WI38 (cell line): ENCODE measurements around the gene NUP43.

Experiments
- H3K4me3 ChIP-seq: 2 replicates; pipeline ENCODE4 v1.5.1; 2011; ENCODE audit warnings: low read depth, mild to moderate bottlenecking, control low read depth, low read length
- TF ChIP-seq, protein P1 (sequence below): IDR thresholded peaks from 2 replicates; pipeline ENCODE4 v1.5.1; 2012; ENCODE audit warnings: low read depth, mild to moderate bottlenecking, control low read depth, low read length

Gene NUP43

DNA sequence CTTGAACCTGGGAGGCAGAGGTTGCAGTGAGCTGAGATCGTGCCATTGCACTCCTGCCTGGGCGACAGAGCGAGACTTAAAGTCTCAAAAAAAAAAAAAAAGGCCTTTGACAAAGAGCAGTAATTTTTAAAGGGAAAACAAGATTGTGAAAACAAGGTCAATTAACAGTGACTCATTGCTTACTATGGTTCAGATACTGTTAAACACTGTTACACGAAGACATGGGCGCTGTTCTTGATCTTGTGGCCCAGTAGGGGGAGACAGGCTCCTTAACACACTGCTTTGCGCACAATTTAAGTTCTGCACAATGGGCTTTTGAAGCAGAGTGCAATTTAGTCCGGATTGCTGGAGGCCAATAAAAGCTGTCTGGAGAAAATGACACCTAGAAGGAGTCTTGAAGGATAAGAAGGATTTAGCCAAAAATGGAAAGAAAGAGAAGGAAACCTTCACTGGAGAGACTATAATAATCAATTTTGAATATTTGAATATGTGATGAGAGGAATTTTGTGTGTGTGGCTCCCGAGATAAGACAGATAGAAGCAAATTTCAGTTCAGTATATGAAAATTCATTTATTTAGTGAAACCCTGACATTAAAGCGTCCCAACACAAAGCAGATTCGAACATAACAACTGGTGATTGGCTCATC lies 22.4 kb downstream of the NUP43 start:
- TF ChIP-seq, protein P1, sequence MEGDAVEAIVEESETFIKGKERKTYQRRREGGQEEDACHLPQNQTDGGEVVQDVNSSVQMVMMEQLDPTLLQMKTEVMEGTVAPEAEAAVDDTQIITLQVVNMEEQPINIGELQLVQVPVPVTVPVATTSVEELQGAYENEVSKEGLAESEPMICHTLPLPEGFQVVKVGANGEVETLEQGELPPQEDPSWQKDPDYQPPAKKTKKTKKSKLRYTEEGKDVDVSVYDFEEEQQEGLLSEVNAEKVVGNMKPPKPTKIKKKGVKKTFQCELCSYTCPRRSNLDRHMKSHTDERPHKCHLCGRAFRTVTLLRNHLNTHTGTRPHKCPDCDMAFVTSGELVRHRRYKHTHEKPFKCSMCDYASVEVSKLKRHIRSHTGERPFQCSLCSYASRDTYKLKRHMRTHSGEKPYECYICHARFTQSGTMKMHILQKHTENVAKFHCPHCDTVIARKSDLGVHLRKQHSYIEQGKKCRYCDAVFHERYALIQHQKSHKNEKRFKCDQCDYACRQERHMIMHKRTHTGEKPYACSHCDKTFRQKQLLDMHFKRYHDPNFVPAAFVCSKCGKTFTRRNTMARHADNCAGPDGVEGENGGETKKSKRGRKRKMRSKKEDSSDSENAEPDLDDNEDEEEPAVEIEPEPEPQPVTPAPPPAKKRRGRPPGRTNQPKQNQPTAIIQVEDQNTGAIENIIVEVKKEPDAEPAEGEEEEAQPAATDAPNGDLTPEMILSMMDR = peak; percentile 79
- H3K4me3 ChIP-seq = no peak overlapping the region

GRCh38 chr6:149723262-149723661 lies 23.1 kb downstream of the NUP43 start:
- TF ChIP-seq, protein P1 = no peak
- H3K4me3 ChIP-seq = no peak overlapping the region

DNA sequence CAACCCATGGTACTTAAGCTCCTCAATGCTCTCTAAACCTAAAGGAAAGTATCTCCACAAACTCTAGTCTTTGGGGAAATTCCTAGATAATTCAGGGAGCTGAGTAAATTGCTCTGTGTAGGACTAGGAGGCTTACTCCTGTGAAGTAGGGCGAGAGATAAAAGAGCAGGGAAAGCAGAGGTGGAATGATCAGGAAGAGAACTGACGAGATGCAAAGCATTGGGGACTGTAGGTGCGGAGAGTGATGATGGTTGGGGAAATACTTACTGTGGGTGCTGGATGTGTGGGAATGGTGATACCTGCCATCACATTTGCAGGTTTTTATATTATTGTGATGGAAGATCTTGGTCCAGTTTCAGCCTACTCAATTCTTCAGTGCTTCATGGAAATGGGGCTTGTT lies 26.8 kb downstream of the NUP43 start:
- TF ChIP-seq, protein P1 = no peak
- H3K4me3 ChIP-seq = no peak overlapping the region

- TF ChIP-seq, protein P1 = no peak
- peak within 1 kb of the TSS; percentile 77 for H3K4me3 ChIP-seq
Observed at GRCh38 chr6:149717588-149718458, 28.5 kb downstream of the NUP43 start, which contains the start of gene LATS1. Gene LATS1 (minus strand): TSS chr6:149718101. CDS start chr6:149702126, 15,975 bp downstream.

DNA sequence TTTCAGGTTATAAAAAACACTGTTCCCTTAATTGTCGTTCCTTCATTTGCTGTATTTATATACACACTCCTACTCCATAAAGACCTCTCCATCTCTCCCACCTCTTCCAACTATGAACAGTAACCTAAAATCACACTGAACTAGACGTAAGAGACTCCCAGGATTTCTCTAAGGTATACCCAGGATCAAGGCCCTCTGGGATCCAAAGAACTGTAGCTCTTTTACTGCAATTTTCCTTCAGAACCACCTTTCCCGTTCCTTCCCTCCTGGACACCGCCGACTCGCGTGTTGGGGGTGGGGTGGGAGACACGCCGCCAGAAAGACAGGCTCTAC lies 29.1 kb downstream of the NUP43 start:
- peak overlapping the region; percentile 77 for H3K4me3 ChIP-seq
- TF ChIP-seq, protein P1 = no peak

DNA sequence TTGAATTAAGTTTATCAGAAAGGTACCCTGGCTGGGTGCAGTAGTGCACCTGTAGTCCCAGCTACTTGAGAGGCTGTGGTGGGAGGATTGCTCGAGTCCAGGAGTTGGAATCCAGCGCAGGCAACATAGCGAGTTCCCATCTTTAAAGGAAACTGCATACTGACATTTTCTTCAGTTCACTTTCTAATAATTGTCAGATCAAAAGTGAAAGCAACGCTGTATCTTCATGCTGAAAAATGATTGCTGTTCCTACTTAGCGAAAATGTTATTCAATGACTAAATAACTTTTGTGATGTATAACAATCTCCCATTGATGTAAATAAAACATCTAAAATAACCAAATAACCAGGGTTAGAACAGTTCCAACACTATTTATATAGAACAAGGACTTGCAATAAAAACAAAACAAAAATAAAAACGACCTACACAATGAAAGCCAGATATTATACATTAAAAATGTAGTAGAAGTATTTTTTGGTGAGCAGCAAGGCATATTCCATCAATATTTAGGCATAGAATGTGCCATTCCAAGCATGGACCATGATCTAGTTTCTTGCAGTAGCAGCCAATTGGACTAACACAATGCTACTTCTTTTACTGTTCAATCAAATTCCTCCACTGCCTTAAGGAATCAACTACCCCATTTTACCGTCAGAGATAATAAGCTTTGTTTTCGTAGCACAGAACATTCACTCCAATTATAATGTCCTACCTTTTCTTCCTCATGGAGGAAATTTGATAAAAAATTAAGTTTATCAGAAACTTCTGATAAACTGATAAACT lies 30.0 kb downstream of the NUP43 start:
- H3K4me3 ChIP-seq = peak overlapping the region; percentile 77
- TF ChIP-seq, protein P1 = no peak

GRCh38 chr6:149714442-149714841 lies 31.9 kb downstream of the NUP43 start:
- TF ChIP-seq, protein P1 = no peak
- H3K4me3 ChIP-seq = no peak overlapping the region
